GM20000 (cell line): ENCODE measurements around the gene TTC16.

Experiments
- DNase-seq: peaks from one replicate; pipeline ENCODE4 v3.0.0; 2012; ENCODE audit warnings: low spot score
- TF ChIP-seq, protein P1 (sequence below): IDR thresholded peaks from 2 replicates; pipeline ENCODE4 v1.5.1; 2012; ENCODE audit warnings: mild to moderate bottlenecking, control low read depth; ENCODE audit errors: extremely low read depth, missing control alignments

TTC16 gene

DNA sequence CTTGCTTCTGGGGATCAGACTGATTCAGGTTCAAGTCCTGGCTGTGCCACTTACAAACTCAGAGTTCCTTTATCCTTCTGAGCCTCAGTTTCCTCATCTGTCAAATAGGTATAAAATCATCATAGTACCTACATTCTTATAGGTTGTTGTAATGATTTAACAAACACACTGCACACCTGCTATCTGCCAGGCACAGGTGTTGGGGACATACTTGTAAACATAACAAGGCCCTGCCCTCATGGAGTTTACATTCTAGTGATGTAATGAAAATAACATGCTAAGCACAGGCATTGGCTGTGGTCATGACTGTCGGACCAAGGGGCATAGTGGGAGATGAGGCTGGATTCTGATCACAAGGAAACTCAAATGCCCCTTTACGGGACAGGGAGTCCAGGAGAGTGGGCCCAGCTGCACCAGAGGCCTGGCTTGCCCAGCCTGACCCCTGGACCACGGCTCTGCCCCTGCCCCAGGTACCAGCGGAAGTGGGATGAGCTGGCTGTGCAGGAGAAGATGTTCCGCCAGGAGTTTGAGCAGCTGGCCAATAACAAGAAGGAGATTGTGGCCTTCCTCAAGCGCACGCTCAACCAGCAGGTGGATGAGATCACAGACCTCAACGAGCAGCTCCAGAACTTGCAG, 6.8 kb upstream of the TTC16 start:
- no peak for DNase-seq
- TF ChIP-seq, protein P1, sequence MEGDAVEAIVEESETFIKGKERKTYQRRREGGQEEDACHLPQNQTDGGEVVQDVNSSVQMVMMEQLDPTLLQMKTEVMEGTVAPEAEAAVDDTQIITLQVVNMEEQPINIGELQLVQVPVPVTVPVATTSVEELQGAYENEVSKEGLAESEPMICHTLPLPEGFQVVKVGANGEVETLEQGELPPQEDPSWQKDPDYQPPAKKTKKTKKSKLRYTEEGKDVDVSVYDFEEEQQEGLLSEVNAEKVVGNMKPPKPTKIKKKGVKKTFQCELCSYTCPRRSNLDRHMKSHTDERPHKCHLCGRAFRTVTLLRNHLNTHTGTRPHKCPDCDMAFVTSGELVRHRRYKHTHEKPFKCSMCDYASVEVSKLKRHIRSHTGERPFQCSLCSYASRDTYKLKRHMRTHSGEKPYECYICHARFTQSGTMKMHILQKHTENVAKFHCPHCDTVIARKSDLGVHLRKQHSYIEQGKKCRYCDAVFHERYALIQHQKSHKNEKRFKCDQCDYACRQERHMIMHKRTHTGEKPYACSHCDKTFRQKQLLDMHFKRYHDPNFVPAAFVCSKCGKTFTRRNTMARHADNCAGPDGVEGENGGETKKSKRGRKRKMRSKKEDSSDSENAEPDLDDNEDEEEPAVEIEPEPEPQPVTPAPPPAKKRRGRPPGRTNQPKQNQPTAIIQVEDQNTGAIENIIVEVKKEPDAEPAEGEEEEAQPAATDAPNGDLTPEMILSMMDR: no peak

DNA sequence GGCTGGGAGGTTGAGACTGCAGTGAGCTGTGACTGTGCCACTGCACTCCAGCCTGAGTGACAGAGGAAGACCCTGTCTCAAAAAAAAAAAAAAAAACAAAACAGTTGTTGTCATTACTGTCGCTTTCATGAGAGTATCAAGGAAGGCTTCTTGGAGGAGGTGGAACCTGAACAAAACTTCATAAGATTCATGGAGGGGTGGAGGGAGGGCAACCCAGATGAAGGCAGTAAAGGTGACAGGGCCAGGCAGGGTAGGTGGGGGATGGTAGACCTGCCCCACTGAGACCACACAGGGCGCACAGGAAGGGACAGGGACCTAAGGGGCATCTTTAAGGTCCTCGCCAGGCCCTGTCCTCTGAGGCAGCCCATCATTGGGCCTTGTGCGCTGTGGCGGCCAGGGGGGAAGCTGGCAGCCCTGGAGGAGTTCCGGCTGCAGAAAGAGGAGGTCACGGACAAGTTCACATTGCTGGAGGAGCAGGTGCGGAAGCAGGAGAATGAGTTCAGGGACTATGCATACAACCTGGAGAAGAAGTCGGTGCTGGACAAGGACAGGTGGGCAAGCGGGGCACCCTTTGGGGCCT, 5.6 kb upstream of the TTC16 start:
- DNase-seq: no peak
- TF ChIP-seq, protein P1: no peak

GRCh38 chr9:127711226-127711701, 4.6 kb upstream of the TTC16 start:
- TF ChIP-seq, protein P1: no peak
- DNase-seq: no peak

DNA sequence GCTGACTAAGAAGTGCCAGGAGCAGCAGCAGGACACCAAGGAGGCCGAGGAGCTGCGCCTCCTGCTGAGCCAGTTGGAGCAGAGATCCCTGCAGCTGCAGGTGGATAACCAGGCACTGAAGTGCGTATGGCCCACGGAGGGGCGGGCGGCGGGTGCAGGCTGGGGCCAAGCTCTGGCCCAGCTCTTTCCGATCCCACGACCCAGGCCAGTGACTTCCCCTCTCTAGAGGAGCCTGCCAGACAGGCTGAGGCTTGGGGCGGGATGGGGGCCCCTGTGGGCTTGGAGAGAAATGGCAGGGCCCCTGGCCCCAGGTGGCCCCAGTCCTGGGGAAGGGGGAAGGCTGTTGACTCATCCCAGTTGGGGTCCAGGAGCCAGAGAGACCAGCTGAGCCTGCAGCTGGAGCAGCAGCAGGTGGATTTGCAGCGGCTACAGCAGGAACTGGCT, 4.0 kb upstream of the TTC16 start:
- TF ChIP-seq, protein P1: no peak
- no peak for DNase-seq

- TF ChIP-seq, protein P1: no peak
- no peak for DNase-seq
These were observed 3.5 kb upstream of the TTC16 start for GRCh38 chr9:127712371-127712770.

GRCh38 chr9:127712867-127713266, 3.0 kb upstream of the TTC16 start:
- TF ChIP-seq, protein P1: no peak
- no peak for DNase-seq

DNA sequence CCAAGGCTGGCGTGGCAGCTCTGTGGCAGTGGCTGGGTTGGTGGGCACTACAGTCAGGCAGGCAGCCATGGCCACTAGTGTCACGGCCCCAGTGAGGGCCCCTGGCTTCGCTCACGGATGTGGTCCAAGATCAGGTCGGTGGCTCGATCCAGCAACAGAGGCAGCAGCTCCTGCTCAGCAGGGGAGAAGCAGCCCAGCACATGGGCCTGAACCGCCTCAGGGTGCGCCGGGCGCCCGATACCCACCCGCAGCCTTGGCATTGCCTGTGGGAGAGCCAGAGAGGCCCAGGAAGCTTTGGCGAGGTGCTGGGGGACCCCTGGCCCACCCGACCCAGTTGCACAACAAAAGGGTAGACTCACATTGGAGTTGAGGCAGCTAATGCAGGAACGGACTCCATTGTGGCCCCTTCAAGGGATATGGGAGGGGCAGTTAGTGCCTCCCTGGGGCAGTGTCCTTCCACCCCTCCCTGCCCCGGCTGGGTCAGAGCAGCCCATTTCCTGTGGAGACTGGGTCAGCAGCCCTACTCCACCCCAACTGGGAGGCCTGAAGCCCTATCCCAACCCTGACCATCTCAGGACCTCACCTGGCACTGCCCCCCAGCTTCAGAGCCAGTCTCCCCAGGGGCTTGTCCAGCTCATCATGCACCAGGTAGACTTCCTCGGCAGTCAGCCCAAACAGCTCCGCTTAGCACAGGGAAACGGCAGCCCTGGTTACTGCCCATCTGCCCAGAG, 1.7 kb upstream of the TTC16 start:
- TF ChIP-seq, protein P1: no peak
- no peak for DNase-seq
